Skeletal muscle satellite cell (primary cell): ENCODE data around the gene TANGO2. TPM values are rescaled to one million over a fixed set of nuclear protein-coding genes. Genes with fewer than 3 reads are reported as not detected.

ENCODE experiments used
- H3K27me3 ChIP-seq: 2 replicates; pipeline ENCODE4 v1.7.0; 2013; ENCODE audit warnings: low read length; ENCODE audit not compliant: control insufficient read depth, insufficient read depth
- H3K36me3 ChIP-seq: 2 replicates; pipeline ENCODE4 v1.7.0; 2013; ENCODE audit warnings: mild to moderate bottlenecking, control low read depth, low read length; ENCODE audit not compliant: insufficient read depth
- H3K4me1 ChIP-seq: 2 replicates; pipeline ENCODE4 v1.7.0; 2013; ENCODE audit warnings: low read length; ENCODE audit not compliant: control insufficient read depth, insufficient read depth
- H3K4me2 ChIP-seq: 2 replicates; pipeline ENCODE4 v1.7.0; 2013; ENCODE audit warnings: mild to moderate bottlenecking, low read length
- H3K4me3 ChIP-seq: 2 replicates; pipeline ENCODE4 v1.7.0; 2013; ENCODE audit warnings: low read length
- H3K9ac ChIP-seq: 2 replicates; pipeline ENCODE4 v1.7.0; 2013; ENCODE audit warnings: mild to moderate bottlenecking, low read depth, low read length, moderate library complexity
- H3K9me3 ChIP-seq: replicated peaks from 2 replicates; pipeline ENCODE4 v1.7.0; 2013; ENCODE audit warnings: mild to moderate bottlenecking, control low read depth, low read length
- total RNA-seq: library from RNA; depleted of rRNA; stranded (reverse); fragments of >200 nt; gene quantifications from 2 replicates; pipeline ENCODE4 v1.2.3, GENCODE V29; 2012; rRNA removed

TANGO2 gene
- 43.0 and 50.2 TPM in 2 replicates for total RNA-seq

- Histone ChIP-seq H3K9me3 (no peaks in the 10 kb centered on the region), H3K4me3 (peak within 1 kb of the TSS; percentile 90), H3K4me2 (peak within 1 kb of the TSS; percentile 98), H3K36me3 (no peaks in the 10 kb centered on the region), H3K4me1 (peaks cover 21% of the 10 kb centered on the region), H3K9ac (peak within 1 kb of the TSS; percentile 98), H3K27me3 (peaks cover 16% of the 10 kb centered on the region)
Observed at GRCh38 chr22:20020533-20021195, at the start of gene TANGO2. Gene TANGO2 (plus strand): TSS chr22:20021110. CDS start chr22:20036799, 15,689 bp downstream.

- Histone ChIP-seq H3K4me1 (no peaks in the 10 kb centered on the region), H3K27me3 (no peaks in the 10 kb centered on the region), H3K9me3 (no peaks in the 10 kb centered on the region), H3K36me3 (peaks cover 26% of the 10 kb centered on the region), H3K9ac (no peak overlapping the region), H3K4me2 (no peak overlapping the region), H3K4me3 (no peak overlapping the region)
Observed at GRCh38 chr22:19971276-19972124, 49.4 kb upstream of the TANGO2 start.

- Histone ChIP-seq H3K4me3 (no peak overlapping the region), H3K27me3 (no peaks in the 10 kb centered on the region), H3K4me1 (no peaks in the 10 kb centered on the region), H3K36me3 (peaks cover 18% of the 10 kb centered on the region), H3K4me2 (no peak overlapping the region), H3K9me3 (no peaks in the 10 kb centered on the region), H3K9ac (no peak overlapping the region)
Observed at GRCh38 chr22:19972251-19972650, 48.7 kb upstream of the TANGO2 start.

- Histone ChIP-seq H3K9me3 (no peaks in the 10 kb centered on the region), H3K36me3 (peaks cover 13% of the 10 kb centered on the region), H3K27me3 (no peaks in the 10 kb centered on the region), H3K4me3 (no peak overlapping the region), H3K4me1 (no peaks in the 10 kb centered on the region), H3K4me2 (no peak overlapping the region), H3K9ac (no peak overlapping the region)
Observed at GRCh38 chr22:19972652-19973550, 48.0 kb upstream of the TANGO2 start.

- no peaks in the 10 kb centered on the region for H3K9me3 ChIP-seq
- H3K4me3 ChIP-seq, result no peak overlapping the region
- H3K36me3 ChIP-seq, result peaks cover 8% of the 10 kb centered on the region
- H3K4me2 ChIP-seq, result no peak overlapping the region
- H3K9ac ChIP-seq, result no peak overlapping the region
- H3K4me1 ChIP-seq, result no peaks in the 10 kb centered on the region
- H3K27me3 ChIP-seq, result no peaks in the 10 kb centered on the region
Observed at GRCh38 chr22:19973551-19974267, 47.2 kb upstream of the TANGO2 start.

- Histone ChIP-seq H3K9ac (no peak overlapping the region), H3K27me3 (no peaks in the 10 kb centered on the region), H3K4me1 (no peaks in the 10 kb centered on the region), H3K4me2 (no peak overlapping the region), H3K36me3 (peaks cover 3% of the 10 kb centered on the region), H3K4me3 (no peak overlapping the region), H3K9me3 (no peaks in the 10 kb centered on the region)
Observed at GRCh38 chr22:19974268-19974861, 46.5 kb upstream of the TANGO2 start.

- peaks cover 2% of the 10 kb centered on the region for H3K36me3 ChIP-seq
Observed at GRCh38 chr22:19974935-19975706, 45.8 kb upstream of the TANGO2 start.

GRCh38 chr22:19975707-19976035, 45.2 kb upstream of the TANGO2 start:
- Histone ChIP-seq H3K4me3 (no peak overlapping the region), H3K4me1 (no peaks in the 10 kb centered on the region), H3K27me3 (no peaks in the 10 kb centered on the region), H3K9ac (no peak overlapping the region), H3K9me3 (no peaks in the 10 kb centered on the region), H3K4me2 (no peak overlapping the region), H3K36me3 (no peaks in the 10 kb centered on the region)

More at GRCh38 chr22:19974935-19975706, 45.8 kb upstream of the TANGO2 start:
- no peaks in the 10 kb centered on the region for H3K9me3 ChIP-seq
- no peak overlapping the region for H3K4me2 ChIP-seq
- no peak overlapping the region for H3K9ac ChIP-seq
- no peaks in the 10 kb centered on the region for H3K4me1 ChIP-seq
- H3K27me3 ChIP-seq, result no peaks in the 10 kb centered on the region
- no peak overlapping the region for H3K4me3 ChIP-seq

- no peaks in the 10 kb centered on the region for H3K27me3 ChIP-seq
- no peak overlapping the region for H3K4me3 ChIP-seq
- no peak overlapping the region for H3K9ac ChIP-seq
- no peak overlapping the region for H3K4me2 ChIP-seq
- no peaks in the 10 kb centered on the region for H3K36me3 ChIP-seq
- no peaks in the 10 kb centered on the region for H3K9me3 ChIP-seq
- H3K4me1 ChIP-seq, result no peaks in the 10 kb centered on the region
Observed at GRCh38 chr22:19976671-19977070, 44.2 kb upstream of the TANGO2 start.
